GM18498 (cell line): ENCODE data around the gene LAMC1.
"Not testable (repeated sequence)": the region's sequence is repeated elsewhere in the genome, so short reads cannot be mapped to it uniquely, and the experiment has no call there.

Experiments
- ATAC-seq: cut with Tn5 transposase; IDR thresholded peaks from one replicate; pipeline ENCODE4 v1.9.1; 2021; ENCODE audit warnings: mild to moderate bottlenecking, moderate library complexity; ENCODE audit not compliant: unreplicated experiment

The LAMC1 gene

DNA sequence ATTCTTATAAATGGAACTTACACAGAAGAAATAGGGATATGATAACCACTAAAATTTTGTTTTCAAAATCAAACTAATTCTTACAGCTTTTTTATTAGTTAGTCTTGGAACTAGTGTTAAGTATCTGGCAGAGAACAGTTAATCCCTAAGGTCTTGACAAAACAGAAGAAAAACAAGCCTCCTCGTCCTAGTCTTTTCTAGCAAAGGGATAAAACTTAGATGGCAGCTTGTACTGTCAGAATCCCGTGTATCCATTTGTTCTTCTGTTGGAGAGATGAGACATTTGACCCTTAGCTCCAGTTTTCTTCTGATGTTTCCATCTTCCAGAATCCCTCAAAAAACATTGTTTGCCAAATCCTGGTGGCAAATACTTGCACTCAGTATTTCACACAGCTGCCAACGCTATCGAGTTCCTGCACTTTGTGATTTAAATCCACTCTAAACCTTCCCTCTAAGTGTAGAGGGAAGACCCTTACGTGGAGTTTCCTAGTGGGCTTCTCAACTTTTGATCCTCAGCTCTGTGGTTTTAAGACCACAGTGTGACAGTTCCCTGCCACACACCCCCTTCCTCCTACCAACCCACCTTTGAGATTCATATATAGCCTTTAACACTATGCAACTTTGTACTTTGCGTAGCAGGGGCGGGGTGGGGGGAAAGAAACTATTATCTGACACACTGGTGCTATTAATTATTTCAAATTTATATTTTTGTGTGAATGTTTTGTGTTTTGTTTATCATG is 120.5 kb downstream of the LAMC1 start:
- ATAC-seq: no peak

DNA sequence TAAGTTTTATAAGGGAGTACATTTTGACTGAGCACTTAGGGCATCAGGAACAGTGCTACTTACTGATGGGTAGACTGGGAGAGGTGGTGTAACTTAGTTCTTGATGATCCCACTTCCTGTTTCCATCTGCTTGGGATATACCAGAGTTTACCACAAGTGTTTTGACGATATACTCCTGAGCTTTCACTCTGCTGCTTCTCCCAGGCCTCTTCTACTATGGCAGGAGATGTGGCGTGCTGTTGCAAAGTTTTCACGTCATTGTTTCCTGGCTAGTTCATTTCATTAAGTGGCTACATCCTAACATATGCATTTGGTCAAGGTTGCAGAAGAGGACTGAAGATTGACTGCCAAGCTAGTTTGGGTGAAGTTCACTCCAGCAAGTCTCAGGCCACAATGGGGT is 121.5 kb downstream of the LAMC1 start:
- ATAC-seq: no peak

DNA sequence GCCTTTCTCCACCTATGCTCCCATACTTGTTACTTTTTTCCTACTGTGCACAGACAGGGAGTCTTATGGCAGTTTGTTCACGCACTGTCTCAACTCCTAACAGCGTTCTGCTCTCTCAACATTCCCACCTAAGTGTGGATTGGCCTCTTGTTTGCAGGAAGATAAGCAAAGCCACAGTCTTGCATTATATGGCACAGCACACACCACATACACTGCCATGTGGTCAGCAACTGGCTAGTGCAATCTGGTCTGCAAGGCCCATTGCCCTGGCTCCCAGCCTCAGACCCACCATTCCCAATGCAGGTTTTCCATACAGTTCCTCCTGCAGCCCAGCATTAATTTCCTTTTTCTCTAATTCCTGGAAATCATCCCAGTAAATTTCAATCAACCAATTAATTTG is 124.5 kb downstream of the LAMC1 start:
- no peak for ATAC-seq

DNA sequence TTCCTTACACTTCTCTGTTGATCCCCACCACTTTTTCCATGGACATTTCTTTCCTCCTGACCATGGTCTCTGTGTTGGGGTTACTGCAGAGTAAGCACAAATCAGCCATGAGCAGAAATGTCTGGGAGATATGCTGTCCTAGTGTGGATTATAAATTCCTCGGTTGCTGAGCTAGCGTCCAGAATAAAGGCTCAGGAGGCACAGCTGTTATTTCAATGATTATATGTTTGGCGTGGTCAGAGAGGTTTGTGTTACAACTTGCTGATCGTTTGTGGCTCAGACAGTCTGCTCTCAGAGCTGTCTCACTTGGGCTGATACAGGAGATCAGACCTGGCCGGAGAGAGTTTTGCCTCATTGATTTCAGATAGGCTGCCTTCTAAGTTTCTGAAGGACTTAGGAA is 125.4 kb downstream of the LAMC1 start:
- ATAC-seq: no peak

DNA sequence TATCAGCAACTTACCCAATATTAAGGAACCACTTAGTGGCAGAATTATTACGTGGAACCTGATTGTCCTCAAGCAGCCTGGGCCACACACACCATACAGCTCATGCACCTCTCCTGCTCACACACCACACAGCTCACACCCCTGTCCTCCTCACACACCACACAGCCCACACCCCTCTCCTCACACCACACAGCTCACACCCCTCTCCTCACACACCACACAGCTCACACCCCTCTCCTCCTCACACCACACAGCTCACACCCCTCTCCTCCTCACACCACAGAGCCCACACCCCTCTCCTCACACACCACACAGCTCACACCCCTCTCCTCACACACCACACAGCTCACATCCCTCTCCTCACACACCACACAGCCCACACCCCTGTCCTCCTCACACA is 126.1 kb downstream of the LAMC1 start:
- ATAC-seq: no peak

DNA sequence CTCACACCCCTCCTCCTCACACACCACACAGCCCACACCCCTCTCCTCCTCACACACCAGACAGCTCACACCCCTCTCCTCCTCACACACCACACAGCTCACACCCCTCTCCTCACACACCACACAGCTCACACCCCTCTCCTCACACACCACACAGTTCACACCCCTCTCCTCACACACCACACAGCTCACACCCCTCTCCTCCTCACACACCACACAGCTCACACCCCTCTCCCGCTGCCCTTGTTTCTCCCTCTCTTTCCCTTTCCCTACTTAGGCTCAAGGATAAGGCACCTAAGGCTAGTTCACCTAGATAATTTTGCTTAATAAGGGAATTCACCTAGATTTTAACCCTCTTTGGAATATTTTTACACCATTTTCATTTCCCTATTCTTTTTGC is 126.8 kb downstream of the LAMC1 start:
- not testable (repeated sequence) for ATAC-seq

DNA sequence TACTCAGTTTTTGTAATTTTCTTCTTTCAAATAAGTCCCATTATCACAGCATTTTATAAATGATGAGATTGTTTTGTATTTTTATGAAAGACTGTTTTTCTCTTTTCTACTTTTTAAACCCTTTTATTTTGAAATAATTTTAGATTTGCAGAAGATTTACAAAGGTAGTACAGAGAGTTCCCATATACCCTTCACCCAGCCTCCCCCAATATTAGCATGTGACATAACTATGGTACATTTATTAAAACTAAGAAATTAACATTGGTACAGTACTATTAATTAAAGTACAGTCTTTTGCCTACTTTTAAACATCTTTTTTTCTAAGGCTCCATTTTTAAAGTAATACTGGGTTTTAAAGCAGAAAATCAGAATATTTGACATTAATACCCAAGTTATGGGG is 127.2 kb downstream of the LAMC1 start:
- no peak for ATAC-seq

DNA sequence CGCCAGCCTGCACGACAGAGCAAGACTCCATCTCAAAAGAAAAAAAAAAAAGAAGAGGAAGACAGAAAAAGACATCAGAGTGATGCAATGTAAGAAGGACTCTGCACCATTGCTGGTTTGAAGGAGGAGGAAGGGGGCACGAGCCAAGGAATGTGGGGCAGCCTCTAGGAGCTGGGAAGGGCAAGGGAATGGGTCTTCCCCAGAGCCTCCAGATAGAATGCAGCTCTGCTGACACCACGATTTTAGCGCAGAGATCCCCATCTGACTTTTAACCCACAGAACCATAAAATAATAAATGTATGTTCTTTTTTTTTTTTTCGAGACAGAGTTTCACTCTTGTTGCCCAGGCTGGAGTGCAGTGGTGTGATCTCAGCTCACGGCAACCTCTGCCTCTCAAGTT is 129.0 kb downstream of the LAMC1 start:
- no peak for ATAC-seq

DNA sequence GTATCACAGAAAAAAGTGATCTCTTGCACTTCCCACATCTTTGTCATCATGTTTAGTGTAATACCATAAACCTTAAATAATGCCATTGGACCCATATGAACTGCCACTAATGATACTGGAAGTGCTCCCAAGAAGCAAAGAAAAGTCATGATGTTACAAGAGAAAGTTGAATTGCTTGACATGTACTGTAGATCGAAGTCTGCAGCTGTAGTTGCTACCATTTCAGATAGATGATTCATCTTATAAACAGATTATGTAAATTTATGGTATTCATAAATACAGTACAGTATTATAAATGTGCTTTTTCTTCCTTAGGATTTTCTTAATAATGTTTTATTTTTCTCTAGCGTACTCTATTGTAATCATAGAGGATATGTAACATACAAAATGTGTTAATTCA is 132.7 kb downstream of the LAMC1 start:
- no peak for ATAC-seq

DNA sequence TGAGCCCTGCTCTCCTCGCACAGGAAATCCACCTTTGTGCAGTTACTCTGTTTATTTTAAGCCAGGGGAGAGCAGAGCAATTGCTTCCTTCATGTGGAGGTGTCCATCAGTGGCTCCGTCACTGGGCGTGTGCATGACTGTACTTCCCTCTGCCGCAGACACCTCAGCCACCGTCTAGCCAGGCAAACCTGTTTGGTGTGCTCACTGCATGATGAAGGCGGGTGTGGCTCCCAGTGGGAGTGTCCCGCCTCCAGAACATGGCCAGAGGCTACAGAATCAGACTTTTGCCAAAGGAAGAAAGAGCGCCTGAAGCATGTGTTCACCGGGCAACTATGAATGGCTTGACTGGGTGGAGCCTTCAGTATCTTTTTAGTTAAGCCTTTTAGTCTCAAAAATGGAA is 136.7 kb downstream of the LAMC1 start:
- no peak for ATAC-seq

DNA sequence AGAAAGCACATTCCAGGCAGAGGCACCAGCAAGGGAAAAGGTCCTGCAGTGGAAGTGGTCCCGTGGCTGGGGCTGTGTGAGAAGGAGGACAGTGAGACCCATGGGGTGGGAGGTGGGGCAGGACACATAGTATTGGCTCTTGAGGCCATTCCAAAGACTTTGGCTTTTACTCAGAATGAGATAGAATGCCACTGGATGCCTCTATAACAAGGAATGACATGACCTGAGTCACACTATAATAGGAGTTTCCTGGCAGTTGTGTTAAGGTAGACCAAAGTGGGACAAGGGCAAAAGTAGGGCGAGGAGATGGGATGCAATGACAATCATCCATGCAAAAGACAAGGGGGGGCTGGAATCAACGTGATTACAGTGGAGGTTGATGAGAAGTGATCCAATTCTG is 138.2 kb downstream of the LAMC1 start:
- ATAC-seq: no peak

DNA sequence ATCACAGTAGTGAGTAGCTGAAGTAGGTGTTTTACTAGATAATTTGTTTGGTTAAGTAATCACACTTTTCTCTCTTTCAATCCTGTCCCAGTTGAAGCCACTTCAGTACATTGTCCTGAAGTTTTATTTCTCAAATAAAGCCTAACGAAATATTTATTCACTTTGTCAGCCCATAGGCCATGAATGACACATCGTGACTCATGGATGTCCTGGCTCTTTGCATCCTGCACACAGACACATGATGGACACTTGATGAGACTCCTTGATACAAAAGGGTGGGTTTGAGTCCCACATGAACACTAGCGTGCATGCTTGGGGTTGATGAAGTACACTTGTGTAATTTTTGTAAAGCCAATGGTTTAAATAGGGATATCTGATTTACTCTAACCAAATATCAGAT is 140.1 kb downstream of the LAMC1 start:
- ATAC-seq: no peak

DNA sequence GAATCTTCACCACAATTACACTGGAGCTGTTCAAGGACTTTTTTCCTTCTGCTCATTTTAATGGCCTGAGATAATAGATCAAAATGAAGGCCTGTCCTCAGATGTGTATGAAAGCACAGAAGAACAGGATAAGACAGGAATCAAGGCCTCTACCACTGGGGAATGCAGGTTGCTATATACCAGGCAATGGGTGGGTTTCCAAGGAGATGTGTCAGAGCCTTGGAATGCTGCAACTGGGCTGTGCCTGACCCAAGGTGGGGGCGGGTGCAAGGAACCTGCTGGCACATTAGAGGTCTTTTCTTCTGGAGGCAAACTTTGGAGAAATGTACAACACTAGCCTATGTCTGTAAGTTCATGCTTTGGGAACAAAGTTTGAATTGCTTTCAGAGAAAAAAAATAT is 141.1 kb downstream of the LAMC1 start:
- no peak for ATAC-seq

DNA sequence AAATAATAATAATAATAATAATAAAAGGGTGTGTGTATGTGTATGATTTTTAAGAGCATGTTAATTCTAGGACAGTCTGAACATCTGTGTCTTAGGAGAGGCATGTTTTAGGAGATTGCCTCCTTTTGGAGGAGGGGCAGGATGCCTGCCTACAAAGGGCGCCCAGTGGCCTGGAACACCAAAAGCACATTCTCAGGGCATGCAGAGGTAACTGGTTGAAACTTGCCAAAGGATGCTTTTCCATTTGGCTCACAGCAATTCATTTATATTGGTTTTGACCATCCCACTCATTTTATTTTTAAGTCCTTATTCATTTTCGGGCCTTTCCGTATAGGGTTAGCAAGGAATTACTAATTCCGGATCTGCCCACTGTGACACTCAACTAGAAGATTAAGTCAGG is 141.7 kb downstream of the LAMC1 start:
- ATAC-seq: no peak

DNA sequence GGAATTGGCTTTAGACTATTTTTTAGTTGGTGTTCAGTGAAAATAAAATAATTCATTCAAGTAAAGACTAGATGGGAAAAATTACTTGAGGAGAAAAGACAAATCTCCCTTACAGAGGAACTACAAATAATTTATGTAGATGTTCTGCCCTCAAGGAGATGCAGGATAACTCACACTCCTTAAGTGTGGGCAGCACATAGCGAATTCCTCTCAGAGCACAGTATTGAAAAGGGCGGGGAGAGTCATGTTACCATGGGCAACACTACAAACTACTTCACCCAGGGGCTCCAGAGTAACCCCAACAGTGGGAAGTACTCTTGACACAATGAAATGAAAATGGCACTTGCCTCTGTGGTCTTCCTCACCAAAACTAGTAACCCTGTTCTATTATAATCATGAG is 142.2 kb downstream of the LAMC1 start:
- no peak for ATAC-seq

DNA sequence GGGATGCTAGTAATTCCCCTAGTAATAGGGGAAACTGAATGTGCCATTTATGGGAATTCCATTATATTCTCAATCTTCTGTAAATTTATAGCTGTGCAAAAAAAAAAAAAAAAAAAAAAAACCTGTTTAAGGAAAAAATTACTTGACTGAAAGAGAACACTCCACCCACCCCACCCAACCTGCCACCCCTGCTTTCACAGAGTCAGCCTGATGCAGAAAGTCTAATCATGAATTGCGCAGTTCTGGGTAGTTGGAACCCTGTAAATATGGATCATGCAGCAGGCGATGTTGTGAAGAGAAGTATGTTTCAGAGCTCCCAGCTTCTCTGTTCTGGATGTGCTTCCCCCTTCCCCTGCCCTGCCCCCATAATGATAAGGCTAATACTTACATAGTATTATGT is 143.2 kb downstream of the LAMC1 start:
- ATAC-seq: no peak

DNA sequence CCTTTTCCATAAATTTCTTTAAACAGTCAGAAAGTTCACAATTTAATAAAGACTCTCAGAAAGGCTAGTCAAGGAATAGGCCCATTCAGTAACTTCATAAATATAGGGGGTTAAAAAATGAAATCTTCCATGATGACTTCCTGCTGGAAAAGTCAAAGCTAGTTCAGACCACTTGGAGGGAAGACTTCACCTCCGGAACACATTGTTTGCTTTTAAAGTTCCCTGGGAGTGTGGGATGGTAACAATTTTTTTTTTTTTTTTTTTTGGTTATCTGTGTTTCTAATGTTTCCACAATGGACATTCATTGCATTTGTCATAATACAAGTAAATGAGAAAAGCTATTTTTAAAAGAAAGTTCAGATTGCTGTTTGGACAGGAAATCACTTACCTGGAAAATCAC is 144.5 kb downstream of the LAMC1 start:
- no peak for ATAC-seq

DNA sequence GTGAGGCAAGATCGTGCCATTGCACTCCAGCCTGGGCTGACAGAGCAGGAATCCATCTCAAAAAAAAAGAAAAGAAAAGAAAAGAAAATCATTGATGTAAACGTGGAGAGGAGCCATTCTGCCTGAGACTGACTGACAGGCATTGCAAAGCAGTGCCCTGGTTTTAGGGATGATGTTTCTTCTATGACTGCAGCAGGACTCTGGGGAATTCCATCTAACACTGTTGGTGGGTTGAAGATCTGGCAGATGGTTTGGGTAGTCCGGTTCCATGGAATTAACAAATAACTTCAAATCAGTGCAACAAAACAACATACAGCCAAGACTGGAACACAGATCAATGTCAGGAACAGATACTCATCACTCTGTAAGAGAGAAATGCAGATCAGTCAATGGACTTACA is 145.1 kb downstream of the LAMC1 start:
- no peak for ATAC-seq

DNA sequence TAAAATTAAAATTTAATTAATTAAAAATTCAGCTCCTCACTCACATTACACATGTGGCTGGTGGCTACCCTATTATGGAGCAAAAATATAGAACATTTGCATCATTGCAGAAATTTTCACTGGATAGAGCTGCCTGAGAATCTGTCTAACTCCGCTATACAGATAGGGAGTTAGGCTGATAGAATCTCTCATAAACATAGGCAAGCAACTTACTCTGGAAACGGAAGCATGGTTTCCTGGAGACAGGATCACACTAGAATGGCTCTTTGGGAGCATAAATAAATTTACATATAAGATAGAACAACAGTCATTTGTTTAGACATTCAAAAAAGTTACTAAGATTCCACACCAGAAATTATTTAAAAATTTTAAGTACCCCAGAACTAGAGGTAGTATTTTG is 150.6 kb downstream of the LAMC1 start:
- ATAC-seq: no peak

DNA sequence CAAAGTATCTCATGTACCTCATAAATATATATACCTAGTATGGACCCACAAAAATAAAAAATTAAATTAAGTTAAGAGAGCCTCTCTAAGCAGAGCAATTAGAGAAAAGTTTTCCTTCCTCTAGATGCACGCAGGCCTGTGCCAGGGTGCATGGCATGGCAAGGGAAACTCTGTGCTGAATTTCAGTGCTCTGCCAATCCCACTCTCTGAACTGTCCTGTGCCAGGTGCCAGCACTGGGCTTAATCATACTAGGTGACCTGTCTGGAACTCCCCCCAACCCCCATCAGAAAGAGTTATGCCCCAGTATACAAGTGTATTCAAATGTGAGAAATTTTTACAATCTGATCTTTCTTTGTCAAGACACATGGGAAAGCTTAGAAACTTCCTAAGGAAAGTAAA is 152.4 kb downstream of the LAMC1 start:
- ATAC-seq: no peak

DNA sequence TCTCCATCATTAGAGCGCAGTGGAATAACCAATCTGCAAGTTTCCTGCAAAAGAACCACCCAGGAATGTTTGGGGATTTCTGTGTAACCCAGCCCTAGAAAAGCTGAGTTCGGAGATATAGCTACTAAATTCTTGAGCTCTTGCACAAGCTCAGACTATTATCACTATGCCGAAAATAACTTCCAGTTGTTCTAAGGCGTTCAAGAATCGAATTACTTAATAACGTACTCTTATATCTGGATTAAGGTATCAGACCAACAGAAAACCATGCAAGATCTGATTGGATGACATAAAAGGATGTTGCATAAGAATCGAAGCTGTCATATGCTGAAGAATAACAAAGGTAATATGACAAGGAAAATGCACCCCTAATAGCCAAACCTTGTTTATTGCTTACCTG is 155.3 kb downstream of the LAMC1 start:
- no peak for ATAC-seq

DNA sequence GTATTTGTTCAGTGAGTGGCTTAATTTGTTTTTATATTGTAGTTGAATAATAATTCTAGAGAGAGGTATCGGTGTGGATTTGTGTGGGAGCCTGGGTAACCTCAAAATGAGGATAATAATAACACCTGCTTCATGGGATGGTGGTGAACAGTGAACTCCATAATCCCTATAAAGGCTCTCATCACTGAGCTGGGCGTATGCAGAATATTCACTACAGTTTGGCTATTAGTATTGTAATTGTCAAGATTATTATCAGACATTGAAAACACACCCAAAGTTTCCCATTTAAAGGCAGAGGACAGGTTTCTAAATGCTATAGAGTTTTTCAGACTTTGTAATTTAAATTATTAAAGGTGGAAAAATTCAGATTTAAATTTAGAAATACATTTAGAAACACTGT is 155.8 kb downstream of the LAMC1 start:
- no peak for ATAC-seq

DNA sequence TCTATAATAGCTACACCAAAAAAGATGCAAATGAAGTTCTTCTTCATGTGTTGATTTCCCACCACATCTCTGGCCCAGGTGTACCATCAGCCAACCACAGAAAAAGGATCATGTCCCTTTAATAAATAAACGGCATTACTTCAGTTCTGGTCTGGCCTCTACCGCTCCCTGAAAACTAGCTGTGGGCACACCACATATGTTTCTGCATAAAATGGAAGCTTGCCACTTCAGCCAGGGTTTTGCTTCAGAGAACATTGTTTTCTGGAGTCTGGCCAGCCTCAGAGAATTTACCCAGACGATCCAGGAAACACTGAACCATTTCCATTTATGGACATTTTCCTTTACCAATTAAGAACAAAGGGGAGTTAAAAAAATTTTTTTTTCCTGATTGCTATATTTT is 157.0 kb downstream of the LAMC1 start:
- no peak for ATAC-seq
